Measurements from ENCODE around the gene KIF26B.

Gene KIF26B

GRCh38 chr1:245154429-245155271, at the start of gene KIF26B:
Gene KIF26B, plus strand, starts transcription at chr1:245154985. Its CDS starts 440 bp downstream, at chr1:245155425.
- peak; percentile 68 for DNase-seq (ENCODE audit: low read depth, low spot score)
- peak within 1 kb of the TSS; percentile 67 for H3K27ac ChIP-seq

- H3K27ac ChIP-seq: no peak overlapping the region
- DNase-seq (ENCODE audit: low read depth, low spot score): no peak
Measured at GRCh38 chr1:245105042-245105441, 49.7 kb upstream of the KIF26B start.

- no peak overlapping the region for H3K27ac ChIP-seq
- DNase-seq (ENCODE audit: low read depth, low spot score): no peak
Measured at GRCh38 chr1:245105815-245106410, 48.9 kb upstream of the KIF26B start.

GRCh38 chr1:245107776-245108114, 47.0 kb upstream of the KIF26B start:
- no peak for DNase-seq (ENCODE audit: low read depth, low spot score)
- no peak overlapping the region for H3K27ac ChIP-seq

- no peak overlapping the region for H3K27ac ChIP-seq
- no peak for DNase-seq (ENCODE audit: low read depth, low spot score)
Measured at GRCh38 chr1:245108246-245108645, 46.5 kb upstream of the KIF26B start.

- no peak for DNase-seq (ENCODE audit: low read depth, low spot score)
- no peak overlapping the region for H3K27ac ChIP-seq
Measured at GRCh38 chr1:245108909-245109308, 45.9 kb upstream of the KIF26B start.

- DNase-seq (ENCODE audit: low read depth, low spot score): no peak
- H3K27ac ChIP-seq: no peak overlapping the region
Measured at GRCh38 chr1:245110406-245110805, 44.4 kb upstream of the KIF26B start.

GRCh38 chr1:245111073-245111472, 43.7 kb upstream of the KIF26B start:
- no peak for DNase-seq (ENCODE audit: low read depth, low spot score)
- H3K27ac ChIP-seq: no peak overlapping the region

GRCh38 chr1:245113649-245114048, 41.1 kb upstream of the KIF26B start:
- no peak for DNase-seq (ENCODE audit: low read depth, low spot score)
- H3K27ac ChIP-seq: no peak overlapping the region

GRCh38 chr1:245116131-245116530, 38.7 kb upstream of the KIF26B start:
- H3K27ac ChIP-seq: no peak overlapping the region
- no peak for DNase-seq (ENCODE audit: low read depth, low spot score)

- DNase-seq (ENCODE audit: low read depth, low spot score): no peak
- H3K27ac ChIP-seq: no peak overlapping the region
Measured at GRCh38 chr1:245116751-245117150, 38.0 kb upstream of the KIF26B start.

- no peak for DNase-seq (ENCODE audit: low read depth, low spot score)
- no peak overlapping the region for H3K27ac ChIP-seq
Measured at GRCh38 chr1:245118066-245118465, 36.7 kb upstream of the KIF26B start.

- DNase-seq (ENCODE audit: low read depth, low spot score): no peak
Measured at GRCh38 chr1:245118806-245119205, 36.0 kb upstream of the KIF26B start.

GRCh38 chr1:245121523-245121922, 33.3 kb upstream of the KIF26B start:
- no peak for DNase-seq (ENCODE audit: low read depth, low spot score)

More at GRCh38 chr1:245118806-245119205, 36.0 kb upstream of the KIF26B start:
- H3K27ac ChIP-seq: no peak overlapping the region

GRCh38 chr1:245124241-245124640, 30.5 kb upstream of the KIF26B start:
- no peak overlapping the region for H3K27ac ChIP-seq
- no peak for DNase-seq (ENCODE audit: low read depth, low spot score)

More at GRCh38 chr1:245121523-245121922, 33.3 kb upstream of the KIF26B start:
- no peak overlapping the region for H3K27ac ChIP-seq

GRCh38 chr1:245124644-245125043, 30.1 kb upstream of the KIF26B start:
- DNase-seq (ENCODE audit: low read depth, low spot score): no peak
- no peak overlapping the region for H3K27ac ChIP-seq

GRCh38 chr1:245126530-245126929, 28.3 kb upstream of the KIF26B start:
- no peak for DNase-seq (ENCODE audit: low read depth, low spot score)
- H3K27ac ChIP-seq: no peak overlapping the region

- DNase-seq (ENCODE audit: low read depth, low spot score): no peak
- H3K27ac ChIP-seq: no peak overlapping the region
Measured at GRCh38 chr1:245128381-245129101, 26.2 kb upstream of the KIF26B start.

GRCh38 chr1:245129319-245130240, 25.2 kb upstream of the KIF26B start:
- no peak overlapping the region for H3K27ac ChIP-seq
- DNase-seq (ENCODE audit: low read depth, low spot score): no peak

Measured in epithelial cell of prostate (primary cell).